ENCODE data around the gene SSRP1. TPM values are rescaled to one million over a fixed set of nuclear protein-coding genes. Genes with fewer than 3 reads are reported as not detected.

SSRP1 gene
- total and polyA plus RNA-seq, 9 of the 15 experiments (the other 6 are each of a cell fraction or from before 2014, with no cell fraction given) = 91.1 to 416 (median 245) TPM

GRCh38 chr11:57325735-57326048, 10.0 kb downstream of the SSRP1 start (continued):
- TF ChIP-seq MITF (IDR thresholded peaks at IDR 0.05) = no peak
- no peak for TF ChIP-seq NR0B1 (IDR thresholded peaks at IDR 0.05; ENCODE audit: partially characterized antibody)
- TF ChIP-seq WHSC1 (IDR thresholded peaks at IDR 0.05; ENCODE audit: low read length) = no peak

GRCh38 chr11:57324886-57325734, 10.6 kb downstream of the SSRP1 start, which contains the start of gene TNKS1BP1:
Gene TNKS1BP1 (minus strand): TSS chr11:57324952. CDS start chr11:57321885, 3,067 bp downstream.
- peaks cover 7% of the 10 kb centered on the region for H4K20me1 ChIP-seq (replicated peaks; ENCODE audit: control insufficient read depth, insufficient read depth, low read length)
- intact Hi-C loops (cut with micrococcal nuclease) (loop anchor here (5.0 kb wide), 1 partner anchor 48 kb away; no protein-coding TSS in a partner anchor), in situ Hi-C loops (cut with MboI) (no loop called here)
- FAIRE-seq (peak; percentile 79), ATAC-seq (peak; percentile 91), DNase-seq (ENCODE audit: extremely low read depth in 1 of 4, low spot score in 3 of 4) (peak; percentile 87 to 96 (median 92))
- TSS peak; percentile 95 for BruUV-seq (replicated peaks)
- peaks cover 61% of the 10 kb centered on the region for H3K36me3 ChIP-seq (ENCODE audit: control insufficient read depth, insufficient read depth, low read length)
- ChIA-PET CTCF (ENCODE audit: low intra/inter-chr PET ratio) (interaction anchor here (0.6 kb wide), 1 partner anchor 78 kb away, joined by 3 read pairs; no protein-coding TSS in a partner anchor), POLR2A (interaction anchor here (0.6 to 6.3 kb wide), 10 partner anchors 10 to 506 kb away, joined by 3 to 68 read pairs (median 4); partner anchors contain the start of genes SLC43A1 and SSRP1)
- H3K79me2 ChIP-seq (ENCODE audit: control insufficient read depth, insufficient read depth, low read length) = peaks cover 37% of the 10 kb centered on the region
- peaks cover 7% of the 10 kb centered on the region for H3K9me1 ChIP-seq (ENCODE audit: control insufficient read depth, insufficient read depth, low read length)
- no peaks in the 10 kb centered on the region for H3K9me3 ChIP-seq (replicated peaks; ENCODE audit: control insufficient read depth, insufficient read depth, low read depth, low read length)
- no peaks in the 10 kb centered on the region for H3K27me3 ChIP-seq (ENCODE audit: control insufficient read depth in 2 of 2, insufficient read depth in 2 of 2, low read length in 2 of 2)
- H3K27ac ChIP-seq (ENCODE audit: extremely low read depth, low read depth, low read length) = peak within 1 kb of the TSS; percentile 88
- H3K9ac ChIP-seq (ENCODE audit: insufficient read depth in 1 of 2, low read depth in 2 of 2, low read length in 2 of 2) = peak within 1 kb of the TSS; percentile 72 to 96
- peak within 1 kb of the TSS; percentile 64 for H2AFZ ChIP-seq (ENCODE audit: low read depth, low read length)
- H3K4me2 ChIP-seq (ENCODE audit: insufficient read depth, low read length) = peak within 1 kb of the TSS; percentile 90
- under 1% methylated on average over 39 of the region's 61 CpGs for WGBS (ENCODE audit: insufficient coverage, low coverage, missing lambda C conversion rate)
- H3K4me3 ChIP-seq = peak within 1 kb of the TSS; percentile 60
- H3K4me1 ChIP-seq (replicated peaks in 1 of 2; ENCODE audit: control insufficient read depth in 2 of 2, insufficient read depth in 2 of 2, low read length in 2 of 2) = peaks cover 47 to 54% of the 10 kb centered on the region in 2 experiments
- no peak; the same call in 1 of the 2 replicates for TF ChIP-seq ZNF584 (CRISPR knock-in tag; IDR thresholded peaks at IDR 0.05; ENCODE audit: low read depth)
- TF ChIP-seq ELF4 (CRISPR knock-in tag; IDR thresholded peaks at IDR 0.05) = no peak
- TF ChIP-seq DIDO1 (tag; IDR thresholded peaks at IDR 0.05; ENCODE audit: low read depth) = no peak
- TF ChIP-seq NFRKB (IDR thresholded peaks at IDR 0.05; ENCODE audit: low read depth) = peak; percentile 70; the same call in 1 of the 2 replicates
- TF ChIP-seq ZC3H8 (IDR thresholded peaks at IDR 0.05) = no peak
- TF ChIP-seq BDP1 (IDR thresholded peaks at IDR 0.05; ENCODE audit: insufficient read depth, insufficient read length) = no peak
- no peak for TF ChIP-seq ZNF740 (CRISPR knock-in tag; IDR thresholded peaks at IDR 0.05)
- no peak for TF ChIP-seq ZNF740 (tag; IDR thresholded peaks at IDR 0.05)
- no peak for TF ChIP-seq NFE2 (IDR thresholded peaks at IDR 0.05; ENCODE audit: low read depth)
- TF ChIP-seq PBX2 (CRISPR knock-in tag; IDR thresholded peaks at IDR 0.05; ENCODE audit: low read depth) = no peak
- no peak for TF ChIP-seq PBX2 (tag; conservative IDR thresholded peaks at IDR 0.05; ENCODE audit: low read depth)

Measured in K562 (cell line).